H9 (cell line): Measurements from ENCODE around the gene WRAP73. TPM values are rescaled to one million over a fixed set of nuclear protein-coding genes. Genes with fewer than 3 reads are reported as not detected.

Source experiments
- DNase-seq: peaks from one replicate; pipeline ENCODE4 v3.0.0-alpha.2; 2017
- H2AFZ ChIP-seq: one replicate; pipeline ENCODE4 v1.6.1; 2013; ENCODE audit warnings: mild to moderate bottlenecking, low read length, control low read depth, moderate library complexity
- H2AK5ac ChIP-seq: 2 replicates; pipeline ENCODE4 v1.6.1; 2013; ENCODE audit warnings: low read length, control low read depth, mixed read lengths; ENCODE audit not compliant: insufficient read length
- H2BK120ac ChIP-seq: one replicate; pipeline ENCODE4 v1.6.1; 2013; ENCODE audit warnings: low read depth, mild to moderate bottlenecking, low read length, control low read depth, inconsistent platforms; ENCODE audit not compliant: poor library complexity, severe bottlenecking
- H2BK12ac ChIP-seq: 2 replicates; pipeline ENCODE4 v1.6.1; 2013; ENCODE audit warnings: low read length, control low read depth, mixed read lengths, low read depth; ENCODE audit not compliant: insufficient read length
- H2BK15ac ChIP-seq: 2 replicates; pipeline ENCODE4 v1.6.1; 2013; ENCODE audit warnings: low read depth, low read length, control low read depth
- H2BK20ac ChIP-seq: one replicate; pipeline ENCODE4 v1.6.1; 2013; ENCODE audit warnings: low read depth, mild to moderate bottlenecking, low read length, control low read depth, inconsistent platforms; ENCODE audit not compliant: poor library complexity, severe bottlenecking
- H2BK5ac ChIP-seq: 2 replicates; pipeline ENCODE4 v1.6.1; 2013; ENCODE audit warnings: low read length, control low read depth, mixed read lengths; ENCODE audit not compliant: insufficient read length
- H3K14ac ChIP-seq: 2 replicates; pipeline ENCODE4 v1.6.1; 2013; ENCODE audit warnings: low read length, control low read depth; ENCODE audit not compliant: insufficient read depth
- H3K18ac ChIP-seq: 2 replicates; pipeline ENCODE4 v1.6.1; 2013; ENCODE audit warnings: low read depth, mild to moderate bottlenecking, mixed read lengths, low read length, control low read depth; ENCODE audit not compliant: insufficient read length
- H3K23ac ChIP-seq: 2 replicates; pipeline ENCODE4 v1.6.1; 2013; ENCODE audit warnings: low read length, control low read depth, mixed read lengths, low read depth; ENCODE audit not compliant: insufficient read length
- H3K23me2 ChIP-seq: 2 replicates; pipeline ENCODE4 v1.6.1; 2013; ENCODE audit warnings: low read depth, mild to moderate bottlenecking, mixed read lengths, low read length, control low read depth; ENCODE audit not compliant: insufficient read length, poor library complexity, severe bottlenecking
- H3K27ac ChIP-seq: 2 replicates; pipeline ENCODE4 v1.5.1; 2013; ENCODE audit warnings: low read length, control low read depth, mixed read lengths, low read depth; ENCODE audit not compliant: insufficient read length
- H3K27me3 ChIP-seq: 2 replicates; pipeline ENCODE4 v1.6.1; 2013; ENCODE audit warnings: low read length, control low read depth, inconsistent platforms; ENCODE audit not compliant: insufficient read depth
- H3K4ac ChIP-seq: 2 replicates; pipeline ENCODE4 v1.6.1; 2013; ENCODE audit warnings: low read depth, mild to moderate bottlenecking, control low read depth, inconsistent platforms, low read length, moderate library complexity
- H3K4me1 ChIP-seq: 2 replicates; pipeline ENCODE4 v1.6.1; 2013; ENCODE audit warnings: low read length, control low read depth, inconsistent platforms; ENCODE audit not compliant: insufficient read depth
- H3K4me2 ChIP-seq: 2 replicates; pipeline ENCODE4 v1.6.1; 2013; ENCODE audit warnings: low read length, control low read depth, mixed read lengths; ENCODE audit not compliant: insufficient read length, insufficient read depth
- H3K56ac ChIP-seq: 2 replicates; pipeline ENCODE4 v1.6.1; 2013; ENCODE audit warnings: low read depth, mild to moderate bottlenecking, mixed read lengths, low read length, control low read depth; ENCODE audit not compliant: insufficient read length
- H3K79me1 ChIP-seq: 2 replicates; pipeline ENCODE4 v1.6.1; 2013; ENCODE audit warnings: low read depth, mild to moderate bottlenecking, moderate library complexity, low read length, control low read depth, inconsistent platforms; ENCODE audit not compliant: insufficient read depth, poor library complexity, severe bottlenecking
- H3K79me2 ChIP-seq: 2 replicates; pipeline ENCODE4 v1.6.1; 2013; ENCODE audit warnings: low read length, control low read depth, inconsistent platforms; ENCODE audit not compliant: insufficient read depth
- H3K9ac ChIP-seq: 2 replicates; pipeline ENCODE4 v1.6.1; 2013; ENCODE audit warnings: low read length, control low read depth, mixed read lengths; ENCODE audit not compliant: insufficient read length; ENCODE audit errors: extremely low read depth
- H3K9me3 ChIP-seq: one replicate; pipeline ENCODE4 v1.6.1; 2013; ENCODE audit warnings: low read depth, low read length, inconsistent platforms; ENCODE audit not compliant: control insufficient read depth
- H3T11ph ChIP-seq: one replicate; pipeline ENCODE4 v1.6.1; 2013; ENCODE audit warnings: mild to moderate bottlenecking, low read length, control low read depth, inconsistent platforms
- H4K20me1 ChIP-seq: one replicate; pipeline ENCODE4 v1.6.1; 2013; ENCODE audit not compliant: control insufficient read depth, insufficient read length, insufficient read depth
- H4K5ac ChIP-seq: 2 replicates; pipeline ENCODE4 v1.6.1; 2013; ENCODE audit warnings: low read depth, mild to moderate bottlenecking, mixed read lengths, low read length, control low read depth; ENCODE audit not compliant: insufficient read length
- H4K8ac ChIP-seq: replicated peaks from 2 replicates; pipeline ENCODE4 v1.6.1; 2013; ENCODE audit warnings: low read length, control low read depth, mixed read lengths, low read depth; ENCODE audit not compliant: insufficient read length
- H4K91ac ChIP-seq: 2 replicates; pipeline ENCODE4 v1.6.1; 2013; ENCODE audit warnings: low read depth, mild to moderate bottlenecking, moderate library complexity, mixed read lengths, low read length, control low read depth; ENCODE audit not compliant: insufficient read length
- H3K27ac Mint-ChIP-seq, 3 experiments: 2 replicates in 2 of 3; 3 replicates in 1 of 3; pipeline ENCODE4 v1.8.0; 2020 to 2021; ENCODE audit warnings: mixed read lengths in 3 of 3, mild to moderate bottlenecking in 1 of 3, moderate library complexity in 1 of 3
- H3K27me3 Mint-ChIP-seq: 2 replicates; pipeline ENCODE4 v1.8.0; 2021; ENCODE audit warnings: low read depth, mild to moderate bottlenecking, moderate library complexity, mixed read lengths
- H3K36me3 Mint-ChIP-seq, 3 experiments: 2 replicates in 2 of 3; 3 replicates in 1 of 3; pipeline ENCODE4 v1.8.0; 2020 to 2021; ENCODE audit warnings: low read depth in 3 of 3, mixed read lengths in 3 of 3; ENCODE audit not compliant: insufficient read depth in 1 of 3
- H3K4me1 Mint-ChIP-seq, 2 experiments: 2 replicates each; pipeline ENCODE4 v1.8.0; 2020; ENCODE audit warnings: mixed read lengths in 2 of 2
- H3K4me3 Mint-ChIP-seq, 2 experiments: 2 replicates in 1 of 2; 3 replicates in 1 of 2; pipeline ENCODE4 v1.8.0; 2020 to 2021; ENCODE audit warnings: mild to moderate bottlenecking in 2 of 2, mixed read lengths in 2 of 2, moderate library complexity in 1 of 2
- H3K9me3 Mint-ChIP-seq, 2 experiments: 2 replicates in 1 of 2; 3 replicates in 1 of 2; pipeline ENCODE4 v1.8.0; 2020; ENCODE audit warnings: mild to moderate bottlenecking in 2 of 2, mixed read lengths in 2 of 2, moderate library complexity in 1 of 2
- WGBS: extraction: QIAGEN DNeasy Blood & Tissue Kit; methylation state at CpG from one replicate; pipeline ENCODE4 v1.1.7; 2013; ENCODE audit warnings: missing lambda C conversion rate, low lambda C conversion rate, mixed read lengths; ENCODE audit not compliant: insufficient read length; ENCODE audit errors: extremely low coverage; 5-methylcytosine and 5-hydroxymethylcytosine counted together
- total RNA-seq: library from RNA; stranded (reverse); gene quantifications from 2 replicates; pipeline ENCODE4 v1.2.1, GENCODE V29; 2021
- TF ChIP-seq, protein P1 (sequence below): fragments of 200-600 bp; sonication (generic); conservative IDR thresholded peaks from 3 replicates; pipeline ENCODE4 v1.8.0; 2021; ENCODE audit warnings: antibody characterized with exemption, mild to moderate bottlenecking

Gene WRAP73
- total RNA-seq, 1 experiment from 2014 or later: 28.4 TPM

DNA sequence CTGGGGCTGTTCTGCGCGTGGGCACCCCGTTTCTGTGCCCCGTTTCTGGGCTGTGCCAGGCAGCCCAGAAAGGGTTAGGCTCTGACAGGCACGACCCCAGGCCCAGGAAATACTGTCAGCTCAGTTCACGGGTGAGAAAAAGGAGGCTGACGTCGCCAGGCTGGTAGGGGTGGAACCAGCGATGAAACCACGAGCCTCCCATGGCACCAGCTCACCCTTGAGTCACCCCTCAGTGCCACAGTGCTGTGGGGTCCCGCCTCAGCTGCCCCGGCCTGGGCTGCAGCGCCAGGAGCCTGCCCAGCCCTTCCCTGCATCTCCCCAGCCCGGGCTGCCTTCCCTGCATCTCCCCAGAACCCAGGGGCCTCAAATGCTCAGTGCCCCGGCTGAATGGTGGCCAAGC, 50.1 kb downstream of the WRAP73 start:
- Histone ChIP-seq H2BK20ac (no peak overlapping the region), H3K27me3 (no peaks in the 10 kb centered on the region), H4K20me1 (no peaks in the 10 kb centered on the region), H3K4me1 (peaks cover 3% of the 10 kb centered on the region; the same call in 1 of the 2 replicates), H3K79me1 (no peaks in the 10 kb centered on the region), H3K79me2 (no peaks in the 10 kb centered on the region), H2BK15ac (no peak overlapping the region), H3K14ac (no peak overlapping the region), H3K56ac (no peak overlapping the region), H3K9me3 (no peaks in the 10 kb centered on the region), H3K9ac (no peak overlapping the region), H2BK5ac (no peak overlapping the region), H3K4me2 (no peak overlapping the region), H3K27ac (no peak overlapping the region), H4K8ac (no peak overlapping the region), H3K23me2 (no peaks in the 10 kb centered on the region), H2AK5ac (no peak overlapping the region), H4K91ac (no peak overlapping the region), H3T11ph (no peak overlapping the region), H3K4ac (no peak overlapping the region), H2BK120ac (no peak overlapping the region), H3K18ac (no peak overlapping the region), H4K5ac (no peak overlapping the region), H2AFZ (no peak overlapping the region), H3K23ac (no peak overlapping the region), H2BK12ac (no peak overlapping the region)
- no peaks in the 10 kb centered on the region for H3K27me3 Mint-ChIP-seq
- H3K4me3 Mint-ChIP-seq: no peak overlapping the region
- H3K27ac Mint-ChIP-seq: peak overlapping the region in 2 of 3 experiments; percentile 57 to 62; a peak in 2 of 7 replicates
- H3K9me3 Mint-ChIP-seq: no peaks in the 10 kb centered on the region
- DNase-seq: no peak
- no peaks in the 10 kb centered on the region; a peak in 2 of 7 replicates for H3K36me3 Mint-ChIP-seq
- WGBS: no CpG with 5 or more reads among the region's 15 CpGs
- TF ChIP-seq, protein P1, sequence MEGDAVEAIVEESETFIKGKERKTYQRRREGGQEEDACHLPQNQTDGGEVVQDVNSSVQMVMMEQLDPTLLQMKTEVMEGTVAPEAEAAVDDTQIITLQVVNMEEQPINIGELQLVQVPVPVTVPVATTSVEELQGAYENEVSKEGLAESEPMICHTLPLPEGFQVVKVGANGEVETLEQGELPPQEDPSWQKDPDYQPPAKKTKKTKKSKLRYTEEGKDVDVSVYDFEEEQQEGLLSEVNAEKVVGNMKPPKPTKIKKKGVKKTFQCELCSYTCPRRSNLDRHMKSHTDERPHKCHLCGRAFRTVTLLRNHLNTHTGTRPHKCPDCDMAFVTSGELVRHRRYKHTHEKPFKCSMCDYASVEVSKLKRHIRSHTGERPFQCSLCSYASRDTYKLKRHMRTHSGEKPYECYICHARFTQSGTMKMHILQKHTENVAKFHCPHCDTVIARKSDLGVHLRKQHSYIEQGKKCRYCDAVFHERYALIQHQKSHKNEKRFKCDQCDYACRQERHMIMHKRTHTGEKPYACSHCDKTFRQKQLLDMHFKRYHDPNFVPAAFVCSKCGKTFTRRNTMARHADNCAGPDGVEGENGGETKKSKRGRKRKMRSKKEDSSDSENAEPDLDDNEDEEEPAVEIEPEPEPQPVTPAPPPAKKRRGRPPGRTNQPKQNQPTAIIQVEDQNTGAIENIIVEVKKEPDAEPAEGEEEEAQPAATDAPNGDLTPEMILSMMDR: no peak
- peaks cover 13 to 18% of the 10 kb centered on the region in 2 experiments for H3K4me1 Mint-ChIP-seq
